Glutamatergic neuron (in vitro differentiated cells): ENCODE data around the gene PRKCA. TPM values are rescaled to one million over a fixed set of nuclear protein-coding genes. Genes with fewer than 3 reads are reported as not detected.

Experiments used
- DNase-seq: peaks from one replicate; pipeline ENCODE4 v3.0.0; 2022
- H3K27ac Mint-ChIP-seq: one replicate; pipeline ENCODE4 v1.8.0; 2020; ENCODE audit warnings: mild to moderate bottlenecking, mixed read lengths, inconsistent platforms; ENCODE audit not compliant: unreplicated experiment
- H3K27me3 Mint-ChIP-seq: one replicate; pipeline ENCODE4 v1.8.0; 2020; ENCODE audit warnings: mild to moderate bottlenecking, moderate library complexity, mixed read lengths, inconsistent platforms; ENCODE audit not compliant: unreplicated experiment
- H3K36me3 Mint-ChIP-seq: one replicate; pipeline ENCODE4 v1.8.0; 2020; ENCODE audit warnings: mild to moderate bottlenecking, mixed read lengths, inconsistent platforms; ENCODE audit not compliant: unreplicated experiment
- H3K4me1 Mint-ChIP-seq: one replicate; pipeline ENCODE4 v1.8.0; 2020; ENCODE audit warnings: mild to moderate bottlenecking, low read depth, mixed read lengths, inconsistent platforms; ENCODE audit not compliant: unreplicated experiment
- H3K4me3 Mint-ChIP-seq: one replicate; pipeline ENCODE4 v1.8.0; 2020; ENCODE audit warnings: mild to moderate bottlenecking, mixed read lengths, inconsistent platforms; ENCODE audit not compliant: unreplicated experiment
- H3K9me3 Mint-ChIP-seq: one replicate; pipeline ENCODE4 v1.8.0; 2020; ENCODE audit warnings: mild to moderate bottlenecking, moderate library complexity, mixed read lengths, inconsistent platforms; ENCODE audit not compliant: unreplicated experiment
- total RNA-seq: library from RNA; stranded (reverse); fragmentation: NEBNext Ultra II Directional; extraction: Animal tissue kit (Norgen Biotek cat#: 25700); gene quantifications from one replicate; pipeline ENCODE4 v1.2.1, GENCODE V29; 2021; ENCODE audit not compliant: unreplicated experiment
- TF ChIP-seq, protein P1 (sequence below): fragments of 200-600 bp; sonication (generic); IDR thresholded peaks from one replicate; pipeline ENCODE4 v1.5.0; 2021; ENCODE audit not compliant: partially characterized antibody, unreplicated experiment

PRKCA gene
- total RNA-seq, 1 donor from 2014 or later, result 2.2 TPM

DNA sequence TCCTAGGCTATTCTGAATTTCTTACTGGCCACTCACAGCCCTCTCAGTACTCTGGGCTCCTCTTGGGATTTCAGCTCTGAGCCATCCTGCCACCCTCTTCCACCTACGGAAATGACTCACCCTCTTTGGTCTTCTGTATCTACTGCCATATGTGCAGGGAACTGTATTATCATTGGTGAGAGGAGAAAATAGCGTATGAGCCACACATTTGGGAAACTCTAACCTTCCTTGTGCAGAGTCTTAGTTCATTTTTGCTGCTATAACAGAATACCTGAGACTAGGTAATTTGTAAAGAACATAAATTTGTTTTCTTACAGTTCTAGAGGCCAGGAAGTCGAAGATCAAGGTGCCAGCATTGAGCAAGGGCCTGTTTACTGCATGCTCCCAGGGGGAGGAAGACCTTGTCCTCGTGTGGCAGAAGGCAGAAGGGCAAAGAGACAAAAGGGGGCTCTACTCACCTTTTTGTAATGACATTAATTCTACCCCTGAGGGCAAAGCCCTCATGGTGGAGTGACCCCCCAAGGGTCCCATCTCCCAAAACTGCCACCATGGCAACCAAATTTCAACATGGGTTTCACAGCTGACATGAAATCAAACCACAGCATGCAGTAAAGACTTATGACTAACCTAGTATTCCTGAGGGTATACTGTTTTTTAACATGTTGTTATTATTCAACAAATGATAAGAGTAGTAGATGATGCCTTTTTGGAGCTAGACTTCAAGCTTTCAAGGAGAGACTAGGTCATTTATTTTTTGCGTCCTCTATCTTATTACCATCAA lies 191.8 kb downstream of the PRKCA start:
- Mint-ChIP-seq H3K36me3 (no peaks in the 10 kb centered on the region), H3K27ac (no peak overlapping the region), H3K4me3 (no peak overlapping the region), H3K4me1 (no peaks in the 10 kb centered on the region), H3K9me3 (no peaks in the 10 kb centered on the region), H3K27me3 (no peaks in the 10 kb centered on the region)
- TF ChIP-seq, protein P1, sequence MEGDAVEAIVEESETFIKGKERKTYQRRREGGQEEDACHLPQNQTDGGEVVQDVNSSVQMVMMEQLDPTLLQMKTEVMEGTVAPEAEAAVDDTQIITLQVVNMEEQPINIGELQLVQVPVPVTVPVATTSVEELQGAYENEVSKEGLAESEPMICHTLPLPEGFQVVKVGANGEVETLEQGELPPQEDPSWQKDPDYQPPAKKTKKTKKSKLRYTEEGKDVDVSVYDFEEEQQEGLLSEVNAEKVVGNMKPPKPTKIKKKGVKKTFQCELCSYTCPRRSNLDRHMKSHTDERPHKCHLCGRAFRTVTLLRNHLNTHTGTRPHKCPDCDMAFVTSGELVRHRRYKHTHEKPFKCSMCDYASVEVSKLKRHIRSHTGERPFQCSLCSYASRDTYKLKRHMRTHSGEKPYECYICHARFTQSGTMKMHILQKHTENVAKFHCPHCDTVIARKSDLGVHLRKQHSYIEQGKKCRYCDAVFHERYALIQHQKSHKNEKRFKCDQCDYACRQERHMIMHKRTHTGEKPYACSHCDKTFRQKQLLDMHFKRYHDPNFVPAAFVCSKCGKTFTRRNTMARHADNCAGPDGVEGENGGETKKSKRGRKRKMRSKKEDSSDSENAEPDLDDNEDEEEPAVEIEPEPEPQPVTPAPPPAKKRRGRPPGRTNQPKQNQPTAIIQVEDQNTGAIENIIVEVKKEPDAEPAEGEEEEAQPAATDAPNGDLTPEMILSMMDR, result no peak
- DNase-seq, result no peak

DNA sequence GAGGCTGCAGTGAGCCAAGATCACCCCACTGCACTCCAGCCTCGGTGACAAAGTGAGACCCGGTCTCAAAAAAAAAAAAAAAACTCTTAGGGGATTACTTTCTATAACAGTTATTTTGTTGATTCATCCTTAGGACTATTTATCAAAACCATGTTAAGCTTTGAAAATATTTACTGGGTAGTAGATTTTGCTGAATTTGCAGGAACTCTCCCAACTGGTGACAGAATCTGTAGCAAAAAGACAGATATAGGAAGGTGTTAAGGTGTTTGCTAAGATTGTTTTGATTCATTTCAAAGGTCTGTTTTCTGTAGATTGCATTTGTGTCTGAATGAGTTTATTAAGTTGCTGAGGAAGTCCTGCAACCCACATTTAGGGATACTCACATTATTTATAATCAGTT lies 192.6 kb downstream of the PRKCA start:
- Mint-ChIP-seq H3K4me1 (no peaks in the 10 kb centered on the region), H3K27me3 (no peaks in the 10 kb centered on the region), H3K4me3 (no peak overlapping the region), H3K27ac (no peak overlapping the region), H3K9me3 (no peaks in the 10 kb centered on the region), H3K36me3 (no peaks in the 10 kb centered on the region)
- TF ChIP-seq, protein P1, result no peak
- no peak for DNase-seq

DNA sequence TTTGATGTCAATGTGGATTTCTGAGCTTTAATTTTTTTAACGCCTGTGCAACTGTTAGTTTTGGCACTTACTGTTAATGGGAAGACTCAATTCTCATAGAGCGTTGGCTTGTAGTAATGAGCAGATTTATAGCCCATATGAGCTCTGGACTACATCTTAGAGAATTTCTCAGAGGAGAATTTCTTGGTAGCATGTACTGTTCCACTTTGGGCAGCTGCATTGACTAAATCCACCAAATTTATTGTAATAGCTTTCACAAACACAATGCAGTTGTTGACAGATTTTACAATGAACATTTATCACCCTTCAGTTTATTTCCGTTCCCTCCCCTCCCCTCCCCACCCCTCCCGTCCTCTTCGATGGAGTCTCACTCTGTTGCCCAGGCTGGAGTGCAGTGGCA lies 193.9 kb downstream of the PRKCA start:
- DNase-seq, result no peak
- no peaks in the 10 kb centered on the region for H3K4me1 Mint-ChIP-seq
- H3K9me3 Mint-ChIP-seq, result no peaks in the 10 kb centered on the region
- H3K36me3 Mint-ChIP-seq, result no peaks in the 10 kb centered on the region
- TF ChIP-seq, protein P1, result no peak
- H3K27me3 Mint-ChIP-seq, result no peaks in the 10 kb centered on the region
- H3K27ac Mint-ChIP-seq, result no peak overlapping the region
- no peak overlapping the region for H3K4me3 Mint-ChIP-seq

DNA sequence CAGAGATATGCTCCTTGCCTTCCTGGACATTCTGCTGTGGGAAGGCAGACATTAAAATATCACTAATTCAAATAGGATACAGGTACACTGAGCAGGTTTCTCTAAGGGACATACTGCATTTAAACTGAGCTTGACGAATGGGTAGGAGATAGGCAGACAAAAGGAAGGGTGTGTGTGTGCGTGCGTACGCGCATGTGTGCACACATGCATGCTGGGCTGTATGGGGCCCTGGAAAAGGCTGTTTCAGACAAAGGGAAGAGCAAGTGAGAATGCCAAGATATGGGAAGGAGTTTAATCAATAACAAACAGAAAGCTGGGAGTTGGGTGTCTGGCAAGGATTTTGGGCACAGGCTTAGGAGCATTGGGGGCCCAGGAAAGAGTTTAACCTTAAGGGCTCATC lies 196.2 kb downstream of the PRKCA start:
- Mint-ChIP-seq H3K9me3 (no peaks in the 10 kb centered on the region), H3K27ac (no peak overlapping the region), H3K4me3 (no peak overlapping the region), H3K27me3 (no peaks in the 10 kb centered on the region), H3K36me3 (no peaks in the 10 kb centered on the region), H3K4me1 (no peaks in the 10 kb centered on the region)
- TF ChIP-seq, protein P1, result no peak
- no peak for DNase-seq

DNA sequence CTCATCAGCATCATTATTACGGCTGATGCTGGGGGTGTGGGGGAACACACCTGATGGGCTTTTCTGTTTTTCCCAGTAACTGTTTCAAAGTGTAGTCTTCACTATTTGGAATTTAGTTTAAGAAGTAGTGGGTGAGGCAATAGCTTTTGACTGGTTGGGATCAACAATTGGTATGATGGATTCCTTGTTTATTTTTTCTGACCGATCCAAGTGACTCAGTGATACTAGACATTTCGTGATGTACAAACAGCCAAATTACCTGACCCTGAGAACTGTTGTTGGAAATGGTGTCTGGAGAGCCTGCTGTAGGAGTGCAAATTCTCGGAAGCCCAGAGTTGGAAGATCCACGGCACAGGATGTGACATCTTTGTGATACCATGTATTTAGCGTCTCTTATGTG lies 204.2 kb downstream of the PRKCA start:
- Mint-ChIP-seq H3K36me3 (no peaks in the 10 kb centered on the region), H3K27ac (no peak overlapping the region), H3K4me3 (no peak overlapping the region), H3K4me1 (no peaks in the 10 kb centered on the region), H3K9me3 (no peaks in the 10 kb centered on the region), H3K27me3 (no peaks in the 10 kb centered on the region)
- DNase-seq, result no peak
- TF ChIP-seq, protein P1, result no peak
